ENCODE measurements around the gene MPL.
A peak's percentile ranks its signal among the peaks of the same experiment; 100 is the strongest.

DNA sequence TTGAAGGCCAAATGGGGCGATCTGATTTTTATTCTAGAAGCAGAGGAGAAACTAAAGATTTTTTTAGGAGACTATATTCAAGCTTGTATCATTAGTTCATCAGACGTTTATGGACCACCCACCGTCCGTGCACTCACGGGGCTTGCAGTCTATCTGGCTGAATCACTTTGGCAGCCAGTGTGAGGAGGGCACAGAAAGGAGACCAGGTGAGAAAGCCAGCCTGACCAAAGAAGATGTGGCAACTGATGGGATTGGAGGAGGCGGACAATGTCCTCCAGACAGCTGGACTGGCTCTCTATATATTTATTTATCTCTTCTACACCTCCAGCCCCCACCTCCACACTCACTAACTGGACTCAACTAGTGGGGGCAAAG is 31.0 kb downstream of the MPL start:
- TF ChIP-seq, protein P1, sequence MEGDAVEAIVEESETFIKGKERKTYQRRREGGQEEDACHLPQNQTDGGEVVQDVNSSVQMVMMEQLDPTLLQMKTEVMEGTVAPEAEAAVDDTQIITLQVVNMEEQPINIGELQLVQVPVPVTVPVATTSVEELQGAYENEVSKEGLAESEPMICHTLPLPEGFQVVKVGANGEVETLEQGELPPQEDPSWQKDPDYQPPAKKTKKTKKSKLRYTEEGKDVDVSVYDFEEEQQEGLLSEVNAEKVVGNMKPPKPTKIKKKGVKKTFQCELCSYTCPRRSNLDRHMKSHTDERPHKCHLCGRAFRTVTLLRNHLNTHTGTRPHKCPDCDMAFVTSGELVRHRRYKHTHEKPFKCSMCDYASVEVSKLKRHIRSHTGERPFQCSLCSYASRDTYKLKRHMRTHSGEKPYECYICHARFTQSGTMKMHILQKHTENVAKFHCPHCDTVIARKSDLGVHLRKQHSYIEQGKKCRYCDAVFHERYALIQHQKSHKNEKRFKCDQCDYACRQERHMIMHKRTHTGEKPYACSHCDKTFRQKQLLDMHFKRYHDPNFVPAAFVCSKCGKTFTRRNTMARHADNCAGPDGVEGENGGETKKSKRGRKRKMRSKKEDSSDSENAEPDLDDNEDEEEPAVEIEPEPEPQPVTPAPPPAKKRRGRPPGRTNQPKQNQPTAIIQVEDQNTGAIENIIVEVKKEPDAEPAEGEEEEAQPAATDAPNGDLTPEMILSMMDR (IDR thresholded peaks at IDR 0.05 in 2 of 3, conservative IDR thresholded peaks at IDR 0.05 in 1 of 3; ENCODE audit: borderline replicate concordance in 1 of 3, insufficient read depth in 1 of 3, low read depth in 2 of 3, low read length in 2 of 3) = no peak
- no peak for TF ChIP-seq JUND (IDR thresholded peaks at IDR 0.05)
- TF ChIP-seq SP1 (IDR thresholded peaks at IDR 0.05; ENCODE audit: low read depth) = no peak
- peak; percentile 24; the same call in 1 of the 2 replicates for TF ChIP-seq POLR2AphosphoS5 (IDR thresholded peaks at IDR 0.05; ENCODE audit: low read depth, low read length)
- TF ChIP-seq POLR2A (IDR thresholded peaks at IDR 0.05; ENCODE audit: borderline replicate concordance, extremely low read depth, insufficient read depth, insufficient read length) = no peak
